Mucosa of gallbladder (tissue), 1 donor: ENCODE measurements around the gene ATF5. TPM values are rescaled to one million over a fixed set of nuclear protein-coding genes. Genes with fewer than 3 reads are reported as not detected.

ENCODE experiments used
- DNase-seq: peaks from one replicate; pipeline ENCODE4 v3.0.0-alpha.2; 2020; ENCODE audit warnings: low spot score
- total RNA-seq: library from RNA; stranded (reverse); gene quantifications from one replicate; pipeline ENCODE4 v1.2.1, GENCODE V29; 2021
- donor health status: DM: no; HTN: no; CAD: no.

The ATF5 gene
- total RNA-seq, 1 donor from 2014 or later: 20.2 TPM

- DNase-seq: no peak
Measured at GRCh38 chr19:49976496-49976895, 47.5 kb downstream of the ATF5 start.

- DNase-seq: no peak
Measured at GRCh38 chr19:49977076-49977475, 48.1 kb downstream of the ATF5 start.

GRCh38 chr19:49977881-49978280 is 48.9 kb downstream of the ATF5 start:
- DNase-seq: no peak

- DNase-seq: no peak
Measured at GRCh38 chr19:49978324-49978723, 49.3 kb downstream of the ATF5 start.

- no peak for DNase-seq
Measured at GRCh38 chr19:49981603-49982593, 52.9 kb downstream of the ATF5 start.

Other genes with a start within 250 kb of the ATF5 start
- 1.3 TPM for gene ADM5, start 239.6 kb upstream of the ATF5 start, total RNA-seq
- gene CPT1C, start 238.1 kb upstream of the ATF5 start, total RNA-seq: 14.2 TPM
- gene TSKS, start 165.9 kb upstream of the ATF5 start, total RNA-seq: 0.58 TPM
- 76.3 TPM for gene AP2A1, start 162.2 kb upstream of the ATF5 start, total RNA-seq
- gene FUZ, start 115.9 kb upstream of the ATF5 start, total RNA-seq: 36.7 TPM
- gene MED25, start 110.9 kb upstream of the ATF5 start, total RNA-seq: 66.0 TPM
- gene PTOV1, start 78.0 kb upstream of the ATF5 start, total RNA-seq: 249 TPM
- 103 TPM for gene PNKP, start 61.6 kb upstream of the ATF5 start, total RNA-seq
- gene AKT1S1, start 51.9 kb upstream of the ATF5 start, total RNA-seq: 48.5 TPM
- gene TBC1D17, start 51.5 kb upstream of the ATF5 start, total RNA-seq: 68.1 TPM
- gene IL4I1, start 32.3 kb upstream of the ATF5 start, total RNA-seq: 0.81 TPM
- 45.9 TPM for gene NUP62, start 299 bp downstream of the ATF5 start, total RNA-seq
- gene SIGLEC11, start 32.0 kb downstream of the ATF5 start, total RNA-seq: 1.5 TPM
- 73.7 TPM for gene VRK3, start 96.2 kb downstream of the ATF5 start, total RNA-seq
- gene ZNF473, start 96.8 kb downstream of the ATF5 start, total RNA-seq: 8.3 TPM
- gene IZUMO2, start 234.1 kb downstream of the ATF5 start, total RNA-seq: not detected